GM19468 (cell line): ENCODE data around the gene MAMLD1.

Source experiments
- ATAC-seq: cut with Tn5 transposase; IDR thresholded peaks from one replicate; pipeline ENCODE4 v1.9.1; 2021; ENCODE audit warnings: mild to moderate bottlenecking, moderate library complexity, moderate number of reproducible peaks; ENCODE audit not compliant: unreplicated experiment; ENCODE audit errors: extremely low read depth

Gene MAMLD1

DNA sequence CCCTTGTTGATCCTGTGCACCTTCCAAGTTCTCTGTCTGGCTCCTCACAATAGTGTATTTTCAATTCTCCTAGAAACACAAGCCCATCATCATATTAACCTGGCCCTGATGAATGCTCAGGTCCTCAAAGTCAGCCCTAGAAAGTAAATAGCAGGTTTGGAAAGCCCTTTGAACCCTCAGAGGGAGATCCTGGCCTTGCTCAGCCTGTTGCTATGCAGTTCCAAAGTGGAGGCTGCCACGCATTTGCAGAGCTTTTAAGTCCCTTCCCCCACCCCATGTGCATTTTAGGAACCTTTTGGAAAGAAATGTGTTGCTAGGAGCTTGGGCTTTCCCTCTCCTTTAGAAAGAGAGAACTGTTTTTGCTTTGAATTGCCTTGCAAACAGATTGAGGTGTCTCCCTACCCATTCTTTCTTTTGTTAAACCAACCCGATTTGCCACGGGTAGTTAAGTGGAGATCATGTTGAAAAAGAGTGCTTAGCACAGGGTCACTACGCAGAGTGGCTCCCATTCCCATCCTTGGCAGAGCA is 12.2 kb downstream of the MAMLD1 start:
- no peak for ATAC-seq

DNA sequence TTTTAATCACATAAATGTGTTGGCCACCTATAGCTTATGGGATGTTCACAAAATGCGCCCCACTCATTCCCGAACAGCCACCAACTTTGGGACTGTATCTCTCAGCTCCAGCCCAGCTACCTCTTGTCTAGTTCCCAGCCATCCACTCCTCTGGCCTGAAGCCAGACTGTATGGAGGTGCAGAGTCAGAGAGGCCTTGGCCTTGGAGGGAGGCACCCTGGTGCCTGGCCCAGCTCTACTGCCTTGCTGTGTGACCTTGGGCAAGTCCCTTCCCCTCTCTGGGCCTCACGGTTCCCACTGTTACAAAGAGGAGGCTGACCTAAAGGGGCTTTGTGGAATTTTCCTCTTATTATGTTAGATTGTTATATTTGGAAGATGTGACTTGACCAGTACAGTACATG is 13.9 kb downstream of the MAMLD1 start:
- ATAC-seq: no peak

- no peak for ATAC-seq
These were observed 41.9 kb downstream of the MAMLD1 start for GRCh38 chrX:150405006-150405405.

GRCh38 chrX:150405576-150405975 is 42.5 kb downstream of the MAMLD1 start:
- ATAC-seq: no peak

GRCh38 chrX:150406596-150406995 is 43.5 kb downstream of the MAMLD1 start:
- no peak for ATAC-seq

GRCh38 chrX:150408007-150408406 is 44.9 kb downstream of the MAMLD1 start:
- ATAC-seq: no peak

GRCh38 chrX:150408561-150408960 is 45.4 kb downstream of the MAMLD1 start:
- no peak for ATAC-seq

GRCh38 chrX:150409486-150409885 is 46.4 kb downstream of the MAMLD1 start:
- ATAC-seq: no peak

- ATAC-seq: no peak
These were observed 46.8 kb downstream of the MAMLD1 start for GRCh38 chrX:150409964-150410363.

GRCh38 chrX:150410513-150410912 is 47.4 kb downstream of the MAMLD1 start:
- ATAC-seq: no peak

DNA sequence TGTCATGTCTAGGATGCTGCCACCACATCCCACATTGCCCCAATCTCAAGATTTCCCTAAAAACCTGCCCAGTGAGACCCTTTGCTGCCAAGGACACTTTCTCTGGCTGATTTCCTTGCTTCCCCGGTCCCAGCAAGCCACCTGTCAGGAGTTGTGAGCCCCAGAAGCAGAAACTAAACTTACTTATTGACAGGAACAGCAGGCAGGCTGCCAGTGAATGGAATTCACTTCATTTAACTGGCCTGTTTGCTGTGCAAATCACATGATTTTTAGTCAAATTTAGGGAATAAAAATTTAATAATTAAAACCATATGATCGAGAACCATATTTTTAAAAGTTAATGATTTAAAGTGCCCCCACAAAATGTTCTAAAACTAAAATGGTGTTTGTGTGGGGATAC is 48.5 kb downstream of the MAMLD1 start:
- no peak for ATAC-seq

GRCh38 chrX:150414228-150414627 is 51.1 kb downstream of the MAMLD1 start:
- no peak for ATAC-seq

DNA sequence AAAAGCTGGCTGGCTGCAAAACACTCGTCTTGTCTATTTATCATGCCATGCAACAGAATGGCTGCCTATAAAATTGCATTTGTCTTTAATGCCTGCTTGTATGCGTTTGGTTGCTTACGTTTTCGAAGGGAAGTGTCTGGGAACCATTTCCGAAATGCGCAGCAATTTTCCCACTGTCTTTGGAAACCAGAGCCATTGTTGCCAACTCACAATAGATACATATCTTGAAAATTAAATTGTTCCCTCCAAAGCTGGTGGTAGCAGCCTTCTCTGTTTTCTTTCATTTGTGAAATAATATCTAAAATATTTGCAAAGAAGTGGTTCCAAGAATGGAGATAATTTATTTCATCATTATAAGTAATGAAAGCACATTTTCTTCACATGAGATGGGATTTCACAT is 53.4 kb downstream of the MAMLD1 start:
- no peak for ATAC-seq

- no peak for ATAC-seq
These were observed 58.7 kb downstream of the MAMLD1 start for GRCh38 chrX:150421816-150422215.

DNA sequence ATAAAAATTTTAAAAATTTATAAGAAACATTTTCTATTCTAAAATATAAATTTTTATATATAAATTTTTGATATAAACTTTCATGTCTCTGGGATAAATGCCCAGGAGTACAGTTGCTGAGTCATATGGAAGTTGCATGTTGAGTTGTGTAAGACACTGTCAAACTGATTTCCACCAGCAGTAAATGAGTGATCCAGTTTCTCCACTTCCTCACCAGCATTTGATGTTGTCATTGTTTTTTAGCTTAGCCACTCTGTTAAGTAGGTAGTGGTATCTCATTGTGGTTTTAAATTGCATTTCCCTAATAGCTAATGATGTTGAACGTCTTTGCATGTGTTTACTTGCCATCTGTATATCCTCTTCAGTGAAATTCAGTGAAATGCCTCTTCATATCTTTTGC is 66.5 kb downstream of the MAMLD1 start:
- no peak for ATAC-seq

- ATAC-seq: no peak
These were observed 73.1 kb downstream of the MAMLD1 start for GRCh38 chrX:150436195-150436594.

DNA sequence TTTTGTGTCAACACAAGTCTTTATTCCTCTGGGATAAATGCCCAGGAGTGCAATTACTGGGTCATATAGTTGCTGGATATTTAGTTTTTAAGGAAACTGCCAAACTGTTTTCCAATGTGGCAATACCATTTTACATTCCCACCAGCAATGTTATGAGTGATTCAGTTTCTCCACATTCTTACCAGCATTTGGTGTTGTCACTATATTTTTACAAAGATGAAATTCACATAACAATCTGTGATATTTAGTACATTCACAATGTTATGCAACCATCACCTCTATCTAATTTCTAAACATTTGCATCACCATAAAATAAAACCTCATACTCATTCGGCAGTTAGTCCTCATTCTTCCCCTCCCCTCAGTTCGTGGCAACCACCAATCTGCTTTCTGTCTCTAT is 75.0 kb downstream of the MAMLD1 start:
- ATAC-seq: no peak

- ATAC-seq: no peak
These were observed 83.0 kb downstream of the MAMLD1 start for GRCh38 chrX:150446151-150446550.

- ATAC-seq: no peak
These were observed 83.9 kb downstream of the MAMLD1 start for GRCh38 chrX:150446995-150447394.

DNA sequence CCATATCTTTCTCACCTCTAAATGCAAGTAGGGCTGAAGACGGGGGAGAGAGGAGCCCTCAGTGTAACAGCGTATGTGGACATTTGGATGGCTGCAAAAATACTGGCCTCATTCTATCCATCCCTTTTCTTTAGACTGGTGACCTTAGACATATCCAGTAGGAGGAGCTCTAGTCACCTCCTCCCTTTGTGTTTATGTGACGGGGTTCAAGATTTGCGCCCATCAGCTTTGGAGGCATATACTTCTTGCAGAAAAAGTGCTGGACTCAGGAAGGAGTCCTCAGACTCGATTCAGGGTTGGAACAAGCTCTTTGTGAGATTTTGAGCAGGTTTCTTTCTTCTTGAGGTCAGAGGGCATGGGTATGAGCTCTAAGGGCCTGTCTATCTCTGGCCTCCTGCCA is 86.2 kb downstream of the MAMLD1 start:
- ATAC-seq: no peak

- no peak for ATAC-seq
These were observed 87.5 kb downstream of the MAMLD1 start for GRCh38 chrX:150450519-150451177.

DNA sequence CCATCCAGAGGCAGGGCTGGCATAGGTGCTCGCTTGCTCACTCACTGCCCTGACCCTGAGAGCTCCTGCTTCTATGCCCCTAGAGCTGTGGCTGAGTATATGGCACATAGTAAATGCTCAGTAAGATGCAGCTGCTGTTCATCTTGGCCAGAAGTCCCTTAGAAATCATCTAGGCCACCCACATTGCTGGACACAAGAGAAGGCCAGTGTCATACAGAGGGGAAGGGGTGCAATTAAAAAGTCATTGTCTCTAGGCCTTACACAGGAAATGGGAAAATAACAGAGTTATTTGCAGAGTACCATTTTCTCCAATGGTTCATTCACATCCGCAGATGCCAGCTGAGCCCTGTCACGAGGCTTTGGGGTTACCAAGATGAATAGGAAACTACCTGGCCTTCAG is 88.8 kb downstream of the MAMLD1 start:
- ATAC-seq: no peak
